CD1c-positive myeloid dendritic cell (primary cell): ENCODE results near the gene DGKB.
"Not testable (repeated sequence)": the region's sequence is repeated elsewhere in the genome, so short reads cannot be mapped to it uniquely, and the experiment has no call there.

Source experiments
- DNase-seq: peaks from one replicate; pipeline ENCODE4 v3.0.0-alpha.2; 2016; ENCODE audit errors: extremely low spot score

Gene DGKB

GRCh38 chr7:14583518-14583917 is 319.0 kb downstream of the DGKB start:
- no peak for DNase-seq

- DNase-seq = no peak
Observed at GRCh38 chr7:14582010-14582409, 320.5 kb downstream of the DGKB start.

GRCh38 chr7:14579971-14580370 is 322.6 kb downstream of the DGKB start:
- DNase-seq = no peak

GRCh38 chr7:14576578-14576977 is 326.0 kb downstream of the DGKB start:
- DNase-seq = no peak

- no peak for DNase-seq
Observed at GRCh38 chr7:14570750-14571607, 331.6 kb downstream of the DGKB start.

GRCh38 chr7:14552060-14552459 is 350.5 kb downstream of the DGKB start:
- DNase-seq = no peak

GRCh38 chr7:14551310-14551709 is 351.2 kb downstream of the DGKB start:
- DNase-seq = no peak

- no peak for DNase-seq
Observed at GRCh38 chr7:14542624-14543023, 359.9 kb downstream of the DGKB start.

GRCh38 chr7:14521183-14521582 is 381.4 kb downstream of the DGKB start:
- no peak for DNase-seq

GRCh38 chr7:14510268-14510667 is 392.3 kb downstream of the DGKB start:
- DNase-seq = no peak

- no peak for DNase-seq
Observed at GRCh38 chr7:14507617-14508016, 394.9 kb downstream of the DGKB start.

GRCh38 chr7:14505906-14506305 is 396.6 kb downstream of the DGKB start:
- no peak for DNase-seq

GRCh38 chr7:14504134-14504533 is 398.4 kb downstream of the DGKB start:
- no peak for DNase-seq

- no peak for DNase-seq
Observed at GRCh38 chr7:14503623-14504022, 398.9 kb downstream of the DGKB start.

GRCh38 chr7:14501436-14501835 is 401.1 kb downstream of the DGKB start:
- DNase-seq = no peak

GRCh38 chr7:14497390-14497789 is 405.2 kb downstream of the DGKB start:
- DNase-seq = no peak

- no peak for DNase-seq
Observed at GRCh38 chr7:14495633-14496032, 406.9 kb downstream of the DGKB start.

GRCh38 chr7:14487701-14488395 is 414.7 kb downstream of the DGKB start:
- DNase-seq = no peak

- no peak for DNase-seq
Observed at GRCh38 chr7:14483663-14484062, 418.9 kb downstream of the DGKB start.

GRCh38 chr7:14480281-14480680 is 422.3 kb downstream of the DGKB start:
- no peak for DNase-seq

GRCh38 chr7:14478834-14479510 is 423.6 kb downstream of the DGKB start:
- no peak for DNase-seq

GRCh38 chr7:14461716-14462115 is 440.8 kb downstream of the DGKB start:
- DNase-seq = not testable (repeated sequence)

- not testable (repeated sequence) for DNase-seq
Observed at GRCh38 chr7:14458846-14459245, 443.7 kb downstream of the DGKB start.
